Mucosa of gallbladder (tissue), 1 donor: ENCODE data around the gene RFX2. TPM values are rescaled to one million over a fixed set of nuclear protein-coding genes. Genes with fewer than 3 reads are reported as not detected.
"Not testable (repeated sequence)": the region's sequence is repeated elsewhere in the genome, so short reads cannot be mapped to it uniquely, and the experiment has no call there.

Experiments used
- DNase-seq: peaks from one replicate; pipeline ENCODE4 v3.0.0-alpha.2; 2020; ENCODE audit warnings: low spot score
- total RNA-seq: library from RNA; stranded (reverse); gene quantifications from one replicate; pipeline ENCODE4 v1.2.1, GENCODE V29; 2021
- donor health status: DM: no; HTN: no; CAD: no.

Gene RFX2
- total RNA-seq, 1 donor from 2014 or later, result 8.6 TPM

DNA sequence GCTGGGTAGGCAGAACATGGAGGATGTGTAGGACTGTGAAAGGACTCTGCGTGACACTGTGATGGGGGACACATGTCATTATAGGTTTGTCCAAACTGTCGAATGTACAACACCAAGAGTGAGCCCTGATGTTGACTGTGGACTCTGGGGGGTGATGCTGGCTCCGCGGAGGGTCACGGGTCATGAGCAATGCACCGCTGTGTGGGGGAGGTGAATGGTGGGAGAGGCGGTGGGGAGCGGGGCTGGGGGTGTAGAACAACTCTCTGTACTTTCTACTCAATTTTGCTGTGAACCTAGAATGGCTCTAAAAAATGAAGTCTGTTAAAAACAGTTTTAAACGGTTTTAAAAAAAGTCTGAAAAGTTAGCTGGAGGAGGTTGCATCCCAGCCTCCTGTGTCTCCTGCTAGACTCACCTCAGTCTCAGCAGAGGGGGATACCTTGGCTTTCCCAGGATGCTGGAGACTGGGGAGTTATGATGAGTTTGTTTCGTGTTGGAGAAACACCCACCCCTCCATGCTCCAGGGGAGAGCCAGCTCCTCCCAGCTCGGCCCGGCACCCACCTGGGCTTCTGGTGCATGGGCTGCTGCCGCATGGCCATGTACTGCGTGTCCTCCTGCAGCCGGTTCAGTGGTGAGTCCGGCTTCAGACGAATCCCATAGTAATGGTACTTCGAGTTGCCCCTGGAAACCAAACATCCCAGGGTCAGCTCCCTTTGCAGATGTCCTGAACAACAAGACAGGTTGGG is 97.7 kb downstream of the RFX2 start:
- DNase-seq, result no peak

DNA sequence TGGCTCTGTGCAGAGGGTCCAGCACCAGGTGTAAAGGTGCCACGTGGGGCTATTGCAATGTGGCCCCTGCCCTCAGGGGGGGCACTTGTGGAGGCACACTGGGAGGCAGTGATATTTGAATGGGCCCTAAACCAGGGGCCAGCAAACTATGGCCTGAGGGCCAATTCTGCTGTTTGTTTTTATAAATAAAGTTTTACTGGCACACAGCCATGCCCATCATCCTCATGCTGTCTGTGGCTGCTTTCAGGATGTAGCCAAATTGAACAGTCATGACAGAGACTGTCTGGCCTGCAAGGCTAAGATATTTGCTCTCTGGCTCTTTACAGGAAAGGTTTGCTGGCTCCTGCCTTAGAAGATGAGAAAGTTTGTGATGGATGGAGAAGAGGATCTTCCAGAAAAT is 98.5 kb downstream of the RFX2 start:
- no peak for DNase-seq

DNA sequence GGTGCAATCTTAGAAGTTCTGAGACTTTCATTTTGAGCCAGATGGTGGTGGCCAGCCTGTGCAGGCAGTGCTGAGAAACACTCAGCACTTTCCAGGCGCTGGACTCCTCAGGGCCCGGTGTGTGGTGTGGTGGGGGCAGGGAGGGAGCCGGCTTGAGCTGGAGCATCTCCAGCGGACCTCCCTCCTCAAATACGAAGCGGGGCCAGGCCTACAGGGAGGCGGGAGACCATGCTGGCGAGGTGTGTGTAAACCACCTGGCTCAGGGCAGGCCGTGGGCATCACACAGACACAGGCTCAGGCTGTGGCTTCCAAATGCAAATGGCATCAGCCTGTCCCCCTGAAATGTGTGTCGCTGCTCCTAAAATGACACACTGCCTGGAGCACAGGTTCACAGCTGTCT is 99.1 kb downstream of the RFX2 start:
- DNase-seq, result no peak

DNA sequence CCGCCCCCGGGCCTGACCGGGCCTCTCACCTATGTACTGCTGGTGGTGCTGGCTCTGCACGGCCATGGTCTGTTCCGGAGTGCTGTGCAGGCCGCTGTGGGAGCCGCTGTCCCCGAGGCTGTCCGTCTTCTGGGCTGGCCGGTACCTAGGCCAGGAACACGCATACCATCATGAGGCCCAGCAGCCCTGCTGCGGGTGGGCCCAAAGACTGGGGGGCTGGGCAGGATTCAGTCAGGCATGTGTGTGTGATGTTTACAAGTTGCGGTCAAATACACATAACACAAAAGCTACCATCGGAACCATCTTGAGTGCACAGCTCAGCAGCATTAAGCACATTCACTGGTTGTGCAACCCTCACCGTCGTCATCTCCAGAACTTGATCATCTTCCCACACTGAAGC is 100.2 kb downstream of the RFX2 start:
- DNase-seq, result no peak

DNA sequence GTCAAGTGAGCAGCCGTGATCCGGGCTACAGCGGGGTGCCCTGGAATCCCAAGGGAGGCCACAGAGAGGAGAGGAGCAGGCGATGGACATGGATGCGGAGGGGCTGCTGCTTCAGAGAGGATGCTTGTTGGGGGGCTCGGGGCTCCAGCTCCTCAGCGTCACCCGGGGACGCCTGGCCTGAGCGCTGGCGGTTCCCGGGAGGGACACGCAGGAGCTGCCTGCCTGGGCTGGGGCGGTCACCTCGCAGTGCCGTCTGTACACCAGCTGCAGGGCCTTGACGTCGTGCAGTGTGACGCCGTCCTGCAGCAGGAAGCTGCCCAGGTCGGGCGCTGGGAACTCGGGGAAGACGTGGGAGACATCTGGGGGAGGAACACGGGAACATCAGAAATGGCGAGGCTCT is 102.4 kb downstream of the RFX2 start:
- DNase-seq, result no peak

DNA sequence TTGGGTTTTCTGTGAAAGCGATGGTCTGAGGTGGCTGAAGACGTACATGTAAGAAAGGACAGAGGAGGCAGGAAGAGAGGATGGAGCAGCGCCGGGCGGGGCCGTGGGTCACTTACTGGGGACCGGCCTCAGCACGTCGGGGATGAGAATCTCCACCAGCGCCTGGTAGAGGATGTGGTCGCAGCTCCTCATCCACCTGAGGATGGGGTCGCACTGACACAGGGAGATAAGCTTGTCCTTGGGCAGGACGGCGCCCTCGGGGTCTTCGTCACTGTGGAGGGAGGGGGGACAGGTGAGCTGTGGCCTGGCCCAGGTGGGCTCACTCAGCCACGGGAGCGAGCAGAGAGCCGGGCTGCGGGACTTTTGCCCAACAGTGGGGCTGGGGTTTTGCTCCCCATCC is 103.4 kb downstream of the RFX2 start:
- no peak for DNase-seq

DNA sequence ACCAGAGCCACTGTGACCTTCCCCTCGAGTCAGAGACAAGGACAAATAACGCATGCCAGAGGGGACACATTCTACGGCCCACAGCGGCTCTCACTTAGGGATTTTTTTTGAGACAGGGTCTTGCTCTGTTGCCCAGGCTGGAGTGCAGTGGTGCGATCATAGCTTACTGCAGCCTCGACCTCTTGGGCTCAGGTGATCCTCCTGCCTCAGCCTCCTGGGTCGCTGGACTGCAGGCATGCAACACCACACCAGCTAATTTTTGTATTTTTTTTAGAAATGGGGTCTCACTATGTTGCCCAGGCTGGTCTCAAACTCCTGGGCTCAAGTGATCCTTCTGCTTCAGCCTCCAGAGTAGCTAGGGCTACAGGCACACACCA is 104.2 kb downstream of the RFX2 start:
- not testable (repeated sequence) for DNase-seq

DNA sequence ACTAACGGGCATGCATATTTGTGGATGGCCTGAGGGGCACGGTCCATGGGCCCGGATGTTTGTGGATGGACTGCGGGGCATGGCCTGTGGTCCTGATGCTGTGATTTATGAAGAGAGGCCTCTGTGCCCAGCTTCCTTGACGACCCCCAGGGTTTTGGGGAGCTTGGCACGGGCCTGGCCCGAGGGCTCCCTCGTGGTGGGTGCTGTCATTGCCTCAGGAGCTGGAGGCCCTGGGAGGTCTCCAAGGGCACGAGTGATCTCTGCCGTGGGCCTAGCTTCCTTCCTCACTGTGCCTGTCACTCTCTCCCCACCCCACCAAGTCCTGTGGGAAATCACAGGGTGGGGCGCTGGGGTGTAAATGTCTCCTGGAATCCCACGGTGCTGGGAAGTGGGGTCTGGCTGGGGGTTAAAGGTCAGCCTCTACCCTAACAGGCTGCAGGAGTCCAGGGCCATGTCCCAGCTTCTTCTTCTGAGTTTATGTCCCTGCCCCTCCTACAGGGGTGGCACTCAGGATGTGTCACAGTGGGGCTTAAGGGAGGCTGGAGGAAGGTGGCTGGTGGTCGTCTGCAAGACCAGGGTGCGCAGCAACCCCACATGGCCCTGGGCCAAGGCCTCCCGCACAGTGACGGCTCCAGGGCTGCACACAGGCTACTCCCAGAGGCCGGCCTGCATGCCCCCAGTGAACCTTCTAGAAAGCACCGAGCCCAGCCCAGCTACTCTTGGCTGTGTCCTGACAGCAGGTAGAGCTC is 104.8 kb downstream of the RFX2 start:
- DNase-seq, result no peak

DNA sequence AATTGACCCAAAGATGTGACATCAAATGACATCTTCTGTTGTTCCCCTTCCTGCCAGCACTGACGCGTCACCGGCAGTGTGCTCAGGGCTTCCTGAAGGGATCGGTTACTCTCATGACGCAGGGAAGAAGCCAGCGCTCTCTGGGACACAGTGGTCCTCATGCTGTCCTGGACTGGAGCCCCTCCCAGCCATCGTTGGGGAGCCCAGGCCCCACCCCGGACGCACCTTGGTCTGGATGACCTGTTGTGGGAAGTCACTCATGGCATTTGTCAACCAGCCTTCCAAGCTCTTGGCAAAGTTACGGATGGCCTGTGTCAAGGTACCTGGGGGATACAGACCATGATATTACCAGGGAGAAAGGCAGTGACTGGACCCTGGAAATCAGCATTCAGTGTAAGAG is 106.3 kb downstream of the RFX2 start:
- DNase-seq, result no peak

DNA sequence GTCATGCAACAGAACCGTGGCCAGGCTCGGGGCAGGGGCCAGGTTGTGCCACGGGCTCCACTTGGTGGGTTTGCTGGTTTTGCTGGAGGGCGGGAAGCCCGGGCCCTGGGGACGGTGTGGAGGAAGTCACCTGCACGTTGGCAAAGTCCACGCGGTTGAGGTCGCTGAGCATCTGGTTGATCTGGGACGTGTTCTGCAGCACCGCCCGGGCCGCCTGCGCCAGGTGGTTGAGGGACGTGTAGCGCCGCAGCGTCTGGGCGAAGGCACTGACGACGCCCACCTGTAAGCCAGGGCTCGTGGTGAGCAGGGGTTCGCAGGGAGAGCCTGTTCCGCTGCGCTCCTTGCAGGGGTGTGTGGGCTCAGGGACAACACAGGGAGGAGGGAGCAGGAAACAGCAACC is 107.7 kb downstream of the RFX2 start:
- DNase-seq, result no peak

DNA sequence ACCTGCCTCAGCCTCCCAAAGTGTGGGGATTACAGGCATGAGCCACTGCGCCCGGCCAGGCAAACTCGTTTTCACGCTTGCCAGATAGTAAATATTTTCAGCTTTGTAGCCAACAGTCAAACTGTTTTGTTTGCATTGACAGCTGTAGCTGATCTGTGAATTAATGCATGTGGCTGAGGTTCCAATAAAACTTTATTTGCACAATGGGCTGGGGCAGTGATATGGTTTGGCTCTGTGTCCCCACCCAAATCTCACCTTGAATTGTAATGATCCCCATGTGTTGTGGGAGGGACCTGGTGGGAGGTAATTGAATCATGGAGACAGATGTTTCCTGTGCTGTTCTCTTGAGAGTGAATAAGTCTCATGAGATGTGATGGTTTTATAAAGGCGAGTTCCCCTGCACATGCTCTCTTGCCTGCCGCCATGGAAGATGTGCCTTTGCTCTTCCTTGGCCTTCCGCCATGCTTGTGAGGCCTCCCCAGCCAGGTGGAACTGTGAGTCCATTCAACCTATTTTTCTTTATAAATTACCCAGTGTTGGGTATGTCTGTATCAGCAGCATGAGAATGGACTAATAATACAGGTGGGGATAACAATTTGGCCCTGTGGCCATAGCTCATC is 110.0 kb downstream of the RFX2 start:
- DNase-seq, result no peak

DNA sequence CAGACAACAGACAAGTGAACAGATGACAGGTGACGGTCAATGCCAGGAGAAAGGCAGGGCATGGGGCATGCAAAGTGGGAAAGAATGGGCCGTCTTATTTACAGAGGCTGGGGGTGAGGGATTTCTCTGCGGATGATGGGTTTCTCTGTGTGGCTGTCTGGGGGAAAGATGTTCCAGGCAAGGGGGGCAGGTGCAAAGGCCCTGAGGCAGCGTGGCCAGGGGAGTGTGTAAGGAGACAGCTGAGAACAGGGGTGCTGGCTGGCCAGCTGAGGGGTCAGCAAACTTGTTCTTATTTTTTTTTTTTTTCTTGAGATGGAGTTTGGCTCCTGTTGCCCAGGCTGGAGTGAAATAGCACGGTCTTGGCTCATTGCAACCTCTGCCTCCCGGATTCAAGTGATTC is 110.6 kb downstream of the RFX2 start:
- DNase-seq, result no peak

DNA sequence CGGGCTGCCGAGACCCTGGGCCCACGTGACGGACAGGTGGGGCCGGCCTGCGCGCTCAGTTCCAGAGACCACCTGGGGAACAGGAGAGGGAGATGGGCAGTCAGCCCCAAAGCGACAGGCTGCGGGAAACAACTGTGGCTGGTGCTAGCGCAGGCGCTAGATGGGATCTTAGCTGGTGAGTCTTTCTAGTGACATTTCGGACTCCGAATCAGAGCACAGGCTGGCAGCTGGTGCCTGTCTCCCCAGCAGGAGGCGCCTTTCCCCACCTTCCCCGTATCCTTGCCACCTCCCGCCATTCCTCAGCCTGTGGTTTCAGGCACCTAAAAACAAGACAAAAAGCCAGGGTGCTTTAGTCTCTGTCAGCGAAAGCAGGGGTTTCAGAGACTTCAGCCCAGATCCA is 112.9 kb downstream of the RFX2 start:
- no peak for DNase-seq

DNA sequence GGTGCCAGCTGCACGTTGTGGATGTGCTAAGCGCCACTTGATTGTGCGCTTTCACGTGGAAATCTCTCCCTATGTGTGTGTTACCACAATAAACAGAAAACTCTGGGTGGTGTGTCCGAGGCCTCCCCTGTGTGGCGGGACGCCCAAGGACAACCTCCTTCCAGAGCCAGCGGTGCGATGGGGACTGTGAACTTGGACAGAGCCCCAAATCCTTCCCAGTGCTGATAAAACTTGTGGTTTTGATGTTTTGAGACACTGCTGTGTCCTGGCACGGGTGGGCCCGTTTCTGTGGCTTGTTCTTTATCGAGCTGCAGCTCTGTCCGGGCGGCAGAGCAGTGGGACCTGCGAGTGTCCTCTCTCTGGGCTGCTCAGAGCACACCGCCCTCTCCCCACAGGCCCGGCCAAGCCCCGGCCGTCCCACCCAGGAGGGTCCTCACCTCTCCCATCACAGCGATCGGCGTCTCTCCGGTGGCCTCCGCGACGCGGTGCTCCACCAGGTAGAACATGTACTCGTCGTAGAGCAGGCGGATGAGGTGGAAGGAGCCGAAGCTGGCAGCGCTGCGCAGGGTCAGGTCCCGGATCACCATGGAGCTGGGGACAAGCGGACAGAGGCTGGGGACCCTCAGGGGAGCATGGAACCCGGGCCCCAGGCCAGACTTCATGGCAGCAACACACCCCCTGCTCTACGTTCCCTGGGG is 113.5 kb downstream of the RFX2 start:
- DNase-seq, result no peak

DNA sequence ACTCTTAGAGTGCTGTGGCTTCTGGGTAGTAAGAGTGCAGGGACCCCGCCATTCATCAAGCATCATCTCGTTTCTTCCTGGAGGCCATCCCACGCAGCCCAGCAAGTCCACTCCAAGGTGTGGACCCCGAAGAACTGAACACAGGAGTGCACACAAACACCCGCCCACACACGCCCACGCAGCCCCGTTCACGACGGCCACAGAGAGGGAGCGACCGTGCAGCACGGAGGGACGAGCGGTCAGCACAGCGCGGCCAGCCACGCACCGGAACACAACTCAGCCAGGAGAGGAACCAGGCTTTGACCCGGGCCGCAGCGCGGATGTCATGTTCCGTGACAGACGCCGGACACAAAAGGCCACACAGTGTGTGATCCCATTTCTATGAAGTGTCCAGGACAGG is 114.2 kb downstream of the RFX2 start:
- DNase-seq, result no peak

DNA sequence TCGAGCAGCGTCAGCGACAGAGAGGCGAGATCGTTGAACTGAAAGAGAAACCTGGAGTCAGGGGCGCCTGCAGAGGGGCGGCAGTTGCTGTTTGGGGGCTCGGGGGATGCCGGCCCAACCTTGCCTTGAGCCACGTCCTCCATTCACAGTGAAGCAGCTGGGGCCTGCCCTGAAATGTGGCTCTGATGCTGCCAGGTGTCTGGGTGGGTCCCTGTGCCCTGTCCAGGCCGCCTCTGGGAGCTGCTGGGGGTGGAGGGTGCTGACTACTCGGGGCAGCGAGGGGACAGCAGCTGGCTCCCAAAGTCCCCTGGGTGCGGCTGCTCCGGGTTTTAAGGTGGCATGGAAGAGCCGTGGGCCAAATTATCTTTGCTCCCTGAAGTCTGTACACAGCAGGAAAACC is 114.7 kb downstream of the RFX2 start:
- no peak for DNase-seq

DNA sequence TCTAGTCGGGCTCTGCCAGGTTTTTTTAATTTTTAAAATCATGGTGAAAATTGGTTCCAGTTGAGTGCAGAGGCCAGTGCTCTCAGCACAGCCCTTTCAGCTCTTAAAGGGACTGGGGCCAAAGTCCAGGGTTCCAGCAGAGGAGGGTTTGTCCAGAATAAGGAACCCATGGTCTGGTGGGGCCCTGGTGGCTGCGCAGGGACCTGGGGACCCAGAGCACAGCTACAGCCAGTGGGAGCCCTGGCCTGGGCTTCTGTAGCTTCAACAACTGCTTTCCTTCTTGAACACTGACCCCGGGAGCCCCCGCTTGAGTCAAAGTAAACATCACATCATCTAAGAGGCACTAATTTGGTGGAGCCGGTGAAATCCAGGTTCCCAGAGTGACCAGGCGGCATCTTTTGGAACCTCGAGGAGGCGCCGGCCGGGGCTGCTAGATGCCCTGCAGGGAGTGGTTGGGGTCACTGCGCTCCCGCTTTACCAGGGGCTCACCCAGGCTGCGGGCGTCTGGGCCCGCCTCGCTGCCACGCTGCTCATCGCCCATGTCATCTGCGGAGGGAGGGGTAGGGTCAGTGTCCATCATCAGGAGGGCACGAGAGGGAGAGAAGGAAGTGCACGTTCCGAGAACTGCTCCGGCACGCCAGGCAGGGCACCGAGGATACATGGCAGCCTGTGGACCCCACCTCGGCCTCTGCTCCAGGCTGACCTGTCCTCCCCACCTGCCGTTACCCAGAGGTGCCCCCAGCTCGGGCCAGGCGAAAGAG is 115.7 kb downstream of the RFX2 start:
- no peak for DNase-seq

DNA sequence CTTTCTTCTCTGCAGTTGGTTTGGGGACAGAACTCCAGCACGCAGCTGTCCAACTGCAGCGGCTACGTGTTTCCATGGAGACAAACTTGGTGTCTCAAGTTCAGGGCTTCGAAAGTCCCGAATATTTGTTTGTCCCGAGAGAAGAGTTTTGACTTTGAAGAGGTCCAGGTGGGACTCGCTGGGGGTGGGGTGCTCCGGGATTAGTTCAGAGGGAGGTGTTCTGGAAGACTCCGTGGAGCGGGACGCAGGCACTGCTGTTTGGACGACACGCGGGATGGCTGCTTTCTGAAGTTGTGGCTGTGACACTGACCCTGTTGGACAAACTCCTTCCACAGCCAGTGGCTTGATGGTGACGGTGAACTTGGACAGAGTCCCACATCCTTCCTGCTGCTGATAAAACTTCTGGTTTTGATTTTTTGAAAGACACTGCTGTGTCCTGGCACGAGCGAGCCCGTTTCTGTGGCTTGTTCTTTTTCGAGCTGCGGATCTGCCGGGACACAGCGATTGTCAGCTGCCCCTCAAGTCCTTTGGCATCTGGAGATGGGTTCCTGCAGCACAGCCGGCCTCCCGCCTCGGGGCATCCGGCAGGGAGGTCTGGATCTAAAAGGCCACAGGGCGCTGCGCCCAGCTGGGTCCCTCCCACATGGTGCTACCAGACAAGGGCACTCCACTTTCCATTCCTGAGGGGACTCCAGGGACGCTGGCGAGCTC is 116.5 kb downstream of the RFX2 start:
- DNase-seq, result no peak

DNA sequence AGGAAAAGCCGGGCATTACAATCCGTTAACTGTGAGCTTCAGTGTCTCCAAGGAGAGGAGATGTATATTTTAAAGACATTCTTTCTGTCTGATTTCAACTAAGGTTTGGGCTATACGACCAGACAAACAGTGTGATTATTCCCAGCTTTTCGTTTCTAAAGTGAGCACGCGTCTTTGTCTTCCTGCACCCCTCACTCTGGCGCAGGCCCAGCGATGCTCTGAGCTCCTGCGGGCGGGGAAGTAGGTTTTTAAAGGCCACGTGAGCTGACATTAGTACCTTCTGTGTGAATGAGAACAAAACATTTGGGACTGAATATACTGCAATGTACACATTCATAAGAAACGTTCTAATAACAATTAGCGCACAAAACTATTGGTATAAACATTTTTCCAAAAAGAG is 117.1 kb downstream of the RFX2 start:
- DNase-seq, result no peak

DNA sequence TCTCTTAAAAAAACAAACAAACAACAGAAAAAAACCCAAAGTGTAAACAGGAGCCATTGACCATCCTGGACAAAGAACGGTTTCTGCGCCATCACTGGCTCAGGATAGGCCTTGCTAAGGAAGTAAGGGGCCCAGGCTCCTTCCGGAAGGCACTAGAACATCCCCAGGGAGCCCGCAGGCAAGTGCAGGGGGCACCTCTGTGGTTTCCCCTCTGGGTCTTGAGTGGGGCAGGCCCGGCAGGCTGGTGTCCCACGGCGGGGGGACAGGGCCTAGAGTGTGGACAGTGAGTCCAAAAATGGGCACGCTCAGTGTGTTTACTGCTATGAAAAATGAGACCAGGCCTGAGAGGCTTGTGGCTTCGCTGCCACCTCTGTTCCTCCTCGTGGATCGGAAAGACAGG is 117.5 kb downstream of the RFX2 start:
- no peak for DNase-seq

DNA sequence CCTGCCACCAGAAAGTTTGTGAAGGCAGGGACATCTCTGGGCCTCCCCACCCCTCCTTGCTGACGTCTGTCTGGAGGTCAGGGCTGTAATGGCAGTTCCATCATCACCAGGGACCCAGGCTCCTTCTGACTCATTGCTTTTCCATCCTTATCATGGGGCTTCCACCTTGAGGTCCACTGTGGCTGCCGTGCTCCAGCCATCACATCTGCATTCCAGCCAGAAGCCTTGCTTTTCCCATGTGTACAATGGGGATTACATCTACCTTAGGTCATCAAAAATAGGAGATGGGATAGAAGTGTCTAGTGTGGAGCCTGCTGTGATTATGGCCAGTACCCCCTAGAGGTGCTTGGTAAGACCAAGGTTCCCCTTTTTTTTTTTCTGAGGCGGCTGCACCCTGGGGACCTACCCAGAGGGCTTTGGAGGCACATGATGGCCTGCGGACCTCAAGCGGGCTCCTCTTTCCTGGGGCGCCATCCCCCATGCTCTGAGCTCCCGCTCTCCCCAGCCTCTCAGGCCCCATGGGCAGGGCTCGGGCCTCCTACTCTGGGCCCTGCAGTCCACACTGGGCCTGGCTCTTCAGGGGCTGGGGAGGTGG is 119.0 kb downstream of the RFX2 start:
- DNase-seq, result no peak
